ENCODE measurements around the gene PGD. TPM values are rescaled to one million over a fixed set of nuclear protein-coding genes. Genes with fewer than 3 reads are reported as not detected.
"Not testable (repeated sequence)": the region's sequence is repeated elsewhere in the genome, so short reads cannot be mapped to it uniquely, and the experiment has no call there.

The PGD gene
- total RNA-seq, 1 donor from 2014 or later: 294 TPM

GRCh38 chr1:10368194-10368593 is 30.7 kb upstream of the PGD start:
- Mint-ChIP-seq H3K4me1 (ENCODE audit: unreplicated experiment) (no peaks in the 10 kb centered on the region), H3K36me3 (peaks cover 12% of the 10 kb centered on the region), H3K4me3 (no peak overlapping the region), H3K9me3 (no peaks in the 10 kb centered on the region), H3K27me3 (no peaks in the 10 kb centered on the region), H3K27ac (no peak overlapping the region)
- no peak for DNase-seq (ENCODE audit: extremely low spot score, unreplicated experiment)
- TF ChIP-seq CTCF (conservative IDR thresholded peaks at IDR 0.05): no peak

- Mint-ChIP-seq H3K4me3 (no peak overlapping the region), H3K27me3 (no peaks in the 10 kb centered on the region), H3K36me3 (peaks cover 19% of the 10 kb centered on the region), H3K9me3 (no peaks in the 10 kb centered on the region), H3K4me1 (ENCODE audit: unreplicated experiment) (peaks cover 9% of the 10 kb centered on the region), H3K27ac (no peak overlapping the region)
- TF ChIP-seq CTCF (conservative IDR thresholded peaks at IDR 0.05): no peak
- no peak for DNase-seq (ENCODE audit: extremely low spot score, unreplicated experiment)
Measured at GRCh38 chr1:10374442-10374860, 24.4 kb upstream of the PGD start.

GRCh38 chr1:10377365-10378029 is 21.4 kb upstream of the PGD start:
- not testable (repeated sequence) for H3K9me3 Mint-ChIP-seq; DNase-seq (ENCODE audit: extremely low spot score, unreplicated experiment); H3K27me3 Mint-ChIP-seq
- H3K4me1 Mint-ChIP-seq (ENCODE audit: unreplicated experiment): peaks cover 14% of the 10 kb centered on the region
- peak overlapping the region; percentile 35 for H3K4me3 Mint-ChIP-seq
- peak; percentile 77 for TF ChIP-seq CTCF (conservative IDR thresholded peaks at IDR 0.05)
- H3K36me3 Mint-ChIP-seq: peaks cover 13% of the 10 kb centered on the region
- peak overlapping the region; percentile 100 for H3K27ac Mint-ChIP-seq

- TF ChIP-seq CTCF (conservative IDR thresholded peaks at IDR 0.05): no peak
- DNase-seq (ENCODE audit: extremely low spot score, unreplicated experiment): no peak
- H3K27ac Mint-ChIP-seq: peak overlapping the region; percentile 100
Measured at GRCh38 chr1:10378081-10378841, 20.6 kb upstream of the PGD start.

GRCh38 chr1:10379101-10379620 is 19.7 kb upstream of the PGD start:
- Mint-ChIP-seq H3K27me3 (no peaks in the 10 kb centered on the region), H3K36me3 (peaks cover 18% of the 10 kb centered on the region), H3K4me1 (ENCODE audit: unreplicated experiment) (peaks cover 14% of the 10 kb centered on the region), H3K9me3 (no peaks in the 10 kb centered on the region), H3K4me3 (peak overlapping the region; percentile 71), H3K27ac (peak overlapping the region; percentile 100)
- no peak for DNase-seq (ENCODE audit: extremely low spot score, unreplicated experiment)
- no peak for TF ChIP-seq CTCF (conservative IDR thresholded peaks at IDR 0.05)

More at GRCh38 chr1:10378081-10378841, 20.6 kb upstream of the PGD start:
- Mint-ChIP-seq H3K9me3 (no peaks in the 10 kb centered on the region), H3K4me3 (peak overlapping the region; percentile 71), H3K36me3 (peaks cover 14% of the 10 kb centered on the region), H3K4me1 (ENCODE audit: unreplicated experiment) (peaks cover 14% of the 10 kb centered on the region), H3K27me3 (no peaks in the 10 kb centered on the region)
